Memory B cell (primary cell): ENCODE results near the gene CALM1.
A peak's percentile ranks its signal among the peaks of the same experiment; 100 is the strongest.

ENCODE experiments used
- ATAC-seq: fragments of 150-1000 bp; cut with Tn5 transposase; 2 replicates; pipeline ENCODE4 v1.10.0; 2021; ENCODE audit warnings: low read depth, mild to moderate bottlenecking, moderate library complexity
- DNase-seq, 2 donors: peaks; one replicate each; pipeline ENCODE4 v3.0.0; 2022; ENCODE audit warnings: low spot score in 2 of 2
- H3K27ac Mint-ChIP-seq: one replicate; pipeline ENCODE4 v1.8.0; 2022; ENCODE audit warnings: mild to moderate bottlenecking, moderate library complexity, mixed read lengths
- H3K27me3 Mint-ChIP-seq: one replicate; pipeline ENCODE4 v1.8.0; 2022; ENCODE audit warnings: mixed read lengths
- H3K36me3 Mint-ChIP-seq: one replicate; pipeline ENCODE4 v1.8.0; 2022; ENCODE audit warnings: mild to moderate bottlenecking, mixed read lengths
- H3K4me1 Mint-ChIP-seq: one replicate; pipeline ENCODE4 v1.8.0; 2022; ENCODE audit warnings: mixed read lengths
- H3K4me3 Mint-ChIP-seq: one replicate; pipeline ENCODE4 v1.8.0; 2022; ENCODE audit warnings: mild to moderate bottlenecking, moderate library complexity, mixed read lengths
- H3K9me3 Mint-ChIP-seq: one replicate; pipeline ENCODE4 v1.8.0; 2022; ENCODE audit warnings: mixed read lengths

The CALM1 gene

GRCh38 chr14:90375934-90376333 lies 20.9 kb upstream of the CALM1 start:
- no peaks in the 10 kb centered on the region for H3K36me3 Mint-ChIP-seq
- DNase-seq (no peak), ATAC-seq (no peak)
- no peak overlapping the region for H3K27ac Mint-ChIP-seq
- peaks cover 5% of the 10 kb centered on the region for H3K4me1 Mint-ChIP-seq
- no peaks in the 10 kb centered on the region for H3K27me3 Mint-ChIP-seq
- H3K9me3 Mint-ChIP-seq: no peaks in the 10 kb centered on the region
- no peak overlapping the region for H3K4me3 Mint-ChIP-seq

DNA sequence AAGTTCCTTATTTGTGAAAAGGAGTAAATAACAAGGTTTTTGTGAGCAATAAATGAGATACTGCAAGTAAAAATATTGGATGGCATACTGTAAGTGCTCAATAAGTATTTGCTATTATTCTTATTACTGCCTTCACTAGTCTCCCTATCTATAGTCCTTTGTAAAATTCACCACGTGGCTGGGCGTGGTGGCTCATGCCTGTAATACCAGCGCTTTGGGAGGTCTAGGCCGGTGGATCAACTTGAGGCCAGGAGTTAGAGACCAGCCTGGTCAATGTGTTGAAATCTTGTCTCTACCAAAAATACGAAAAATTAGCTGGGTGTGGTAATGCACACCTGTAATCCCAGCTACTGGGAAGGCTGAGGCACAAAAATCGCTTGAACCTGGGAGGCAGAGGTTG lies 18.6 kb upstream of the CALM1 start:
- no peaks in the 10 kb centered on the region for H3K9me3 Mint-ChIP-seq
- H3K27ac Mint-ChIP-seq: no peak overlapping the region
- H3K4me3 Mint-ChIP-seq: no peak overlapping the region
- no peaks in the 10 kb centered on the region for H3K27me3 Mint-ChIP-seq
- DNase-seq (no peak), ATAC-seq (no peak)
- H3K36me3 Mint-ChIP-seq: no peaks in the 10 kb centered on the region
- peaks cover 7% of the 10 kb centered on the region for H3K4me1 Mint-ChIP-seq

DNA sequence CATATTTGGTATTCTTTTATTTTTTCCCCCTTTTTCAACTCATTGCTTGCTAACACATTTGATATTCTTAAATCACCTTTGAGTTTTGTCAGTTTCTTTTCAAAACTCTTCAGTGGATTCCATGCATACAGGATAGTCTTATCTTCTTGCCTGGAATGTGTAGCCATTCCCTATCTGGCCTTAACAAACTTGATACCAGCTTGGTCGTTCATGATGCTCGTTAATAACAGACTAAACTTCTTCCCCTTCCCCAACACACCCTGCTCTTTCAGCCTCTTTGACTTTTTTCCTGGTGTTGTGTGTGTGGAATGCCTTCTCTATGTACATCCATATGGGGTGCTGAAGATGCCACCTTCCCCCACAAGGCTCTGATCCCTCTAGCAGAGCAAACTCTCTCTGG lies 17.7 kb upstream of the CALM1 start:
- no peak for DNase-seq
- Mint-ChIP-seq H3K27me3 (no peaks in the 10 kb centered on the region), H3K4me1 (peaks cover 8% of the 10 kb centered on the region), H3K27ac (no peak overlapping the region), H3K9me3 (no peaks in the 10 kb centered on the region), H3K36me3 (no peaks in the 10 kb centered on the region), H3K4me3 (no peak overlapping the region)
- no peak for ATAC-seq

DNA sequence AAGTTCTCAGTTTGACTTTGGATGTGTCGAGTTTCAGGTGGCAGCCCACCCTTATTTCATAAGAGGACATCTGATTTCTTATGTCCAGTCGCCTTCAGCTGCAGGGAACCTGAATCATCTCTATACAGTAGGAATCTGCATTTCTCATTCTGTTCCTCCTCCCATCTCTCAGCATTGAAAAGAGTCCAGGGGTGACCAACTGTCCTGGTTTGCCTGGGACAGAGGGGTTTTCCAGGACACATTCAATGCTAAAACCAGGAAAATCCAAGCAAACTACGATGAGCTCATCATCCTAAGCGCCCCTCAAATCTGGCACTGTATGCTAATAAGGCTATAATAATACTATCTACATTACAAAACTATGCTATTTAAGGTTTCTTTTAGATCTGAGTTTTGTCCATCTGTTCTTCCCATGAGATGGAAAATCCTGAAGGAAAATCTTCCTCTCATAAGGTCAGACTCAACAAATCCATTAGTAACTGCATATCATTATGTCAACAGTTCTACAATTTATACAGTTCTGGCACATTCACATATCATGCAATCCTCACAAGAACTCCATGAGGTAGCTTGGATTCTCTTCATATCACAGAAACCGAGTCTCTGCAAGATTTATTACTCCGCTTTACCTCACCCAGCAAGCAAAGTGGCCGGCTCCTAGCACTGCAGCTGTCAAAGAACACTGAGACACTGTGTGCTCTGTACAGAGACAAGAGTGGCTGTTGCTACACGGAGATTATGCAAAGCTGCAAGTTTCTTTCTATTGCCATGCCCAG lies 15.6 kb upstream of the CALM1 start:
- DNase-seq (no peak), ATAC-seq (no peak)
- peaks cover 11% of the 10 kb centered on the region for H3K4me1 Mint-ChIP-seq
- H3K36me3 Mint-ChIP-seq: no peaks in the 10 kb centered on the region
- H3K27ac Mint-ChIP-seq: no peak overlapping the region
- H3K4me3 Mint-ChIP-seq: no peak overlapping the region
- no peaks in the 10 kb centered on the region for H3K9me3 Mint-ChIP-seq
- H3K27me3 Mint-ChIP-seq: no peaks in the 10 kb centered on the region

DNA sequence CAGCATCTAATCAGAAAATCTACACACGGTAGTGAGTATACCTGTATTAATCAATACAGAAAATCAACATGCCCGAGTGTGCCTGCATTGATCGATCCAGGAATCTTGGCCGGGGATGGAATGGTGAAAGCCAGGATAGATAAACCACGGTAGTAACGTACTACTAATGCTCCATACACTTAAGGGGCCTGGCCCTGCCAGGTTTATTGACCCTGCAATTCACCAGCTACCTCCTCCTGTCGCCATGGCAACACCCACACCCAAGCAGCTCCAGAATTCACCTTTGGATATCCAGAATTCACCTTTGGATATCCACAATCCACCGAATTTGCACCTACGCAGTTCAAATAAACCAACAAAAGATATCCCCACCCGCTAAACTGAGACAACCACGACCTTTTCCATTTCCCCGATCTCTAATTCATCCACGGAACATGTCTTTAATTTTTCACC lies 14.8 kb upstream of the CALM1 start:
- H3K4me1 Mint-ChIP-seq: peaks cover 11% of the 10 kb centered on the region
- DNase-seq (no peak), ATAC-seq (no peak)
- H3K27ac Mint-ChIP-seq: no peak overlapping the region
- H3K4me3 Mint-ChIP-seq: no peak overlapping the region
- H3K36me3 Mint-ChIP-seq: no peaks in the 10 kb centered on the region
- no peaks in the 10 kb centered on the region for H3K9me3 Mint-ChIP-seq
- no peaks in the 10 kb centered on the region for H3K27me3 Mint-ChIP-seq

DNA sequence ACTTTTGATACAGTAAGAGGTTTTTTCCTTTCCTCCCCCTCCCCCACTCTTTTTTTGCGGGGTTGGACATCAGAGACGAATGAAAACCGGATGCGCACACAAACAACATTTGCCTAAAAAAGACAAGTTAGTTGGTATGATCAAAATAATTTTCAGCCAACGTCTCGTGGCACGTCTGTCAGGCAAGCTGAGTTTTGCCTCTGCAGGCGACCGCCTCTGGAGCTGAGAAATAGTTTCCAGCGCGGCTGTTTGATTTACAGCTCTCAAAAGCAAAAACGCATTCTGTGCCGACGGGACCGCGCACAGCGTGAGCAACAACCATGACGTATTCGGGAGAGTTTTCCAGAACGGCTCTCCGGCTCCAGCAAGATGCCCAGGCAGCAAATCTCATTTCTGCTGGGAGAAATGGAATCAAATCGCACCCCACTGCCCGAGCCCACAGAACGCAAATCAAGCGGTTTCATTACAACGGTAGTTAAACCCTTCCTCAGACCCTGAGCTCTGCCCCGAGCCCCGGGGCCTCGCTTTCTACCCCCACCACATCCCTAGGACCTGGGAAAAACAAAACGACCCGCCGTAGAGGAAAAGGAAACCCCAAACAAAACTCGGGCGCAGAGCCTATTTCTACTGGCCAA lies 14.2 kb upstream of the CALM1 start:
- Mint-ChIP-seq H3K27me3 (no peaks in the 10 kb centered on the region), H3K36me3 (no peaks in the 10 kb centered on the region), H3K4me3 (no peak overlapping the region), H3K4me1 (peaks cover 11% of the 10 kb centered on the region), H3K9me3 (no peaks in the 10 kb centered on the region), H3K27ac (no peak overlapping the region)
- ATAC-seq: peak; percentile 18
- peak in 1 of 2 donors; percentile 55 for DNase-seq

- peaks cover 11% of the 10 kb centered on the region for H3K4me1 Mint-ChIP-seq
- H3K36me3 Mint-ChIP-seq: no peaks in the 10 kb centered on the region
- no peaks in the 10 kb centered on the region for H3K9me3 Mint-ChIP-seq
- no peak overlapping the region for H3K4me3 Mint-ChIP-seq
- H3K27ac Mint-ChIP-seq: no peak overlapping the region
- ATAC-seq: peak; percentile 81
- no peaks in the 10 kb centered on the region for H3K27me3 Mint-ChIP-seq
- peak; percentile 93 to 97 for DNase-seq
Measured at GRCh38 chr14:90383126-90383730, 13.6 kb upstream of the CALM1 start.

DNA sequence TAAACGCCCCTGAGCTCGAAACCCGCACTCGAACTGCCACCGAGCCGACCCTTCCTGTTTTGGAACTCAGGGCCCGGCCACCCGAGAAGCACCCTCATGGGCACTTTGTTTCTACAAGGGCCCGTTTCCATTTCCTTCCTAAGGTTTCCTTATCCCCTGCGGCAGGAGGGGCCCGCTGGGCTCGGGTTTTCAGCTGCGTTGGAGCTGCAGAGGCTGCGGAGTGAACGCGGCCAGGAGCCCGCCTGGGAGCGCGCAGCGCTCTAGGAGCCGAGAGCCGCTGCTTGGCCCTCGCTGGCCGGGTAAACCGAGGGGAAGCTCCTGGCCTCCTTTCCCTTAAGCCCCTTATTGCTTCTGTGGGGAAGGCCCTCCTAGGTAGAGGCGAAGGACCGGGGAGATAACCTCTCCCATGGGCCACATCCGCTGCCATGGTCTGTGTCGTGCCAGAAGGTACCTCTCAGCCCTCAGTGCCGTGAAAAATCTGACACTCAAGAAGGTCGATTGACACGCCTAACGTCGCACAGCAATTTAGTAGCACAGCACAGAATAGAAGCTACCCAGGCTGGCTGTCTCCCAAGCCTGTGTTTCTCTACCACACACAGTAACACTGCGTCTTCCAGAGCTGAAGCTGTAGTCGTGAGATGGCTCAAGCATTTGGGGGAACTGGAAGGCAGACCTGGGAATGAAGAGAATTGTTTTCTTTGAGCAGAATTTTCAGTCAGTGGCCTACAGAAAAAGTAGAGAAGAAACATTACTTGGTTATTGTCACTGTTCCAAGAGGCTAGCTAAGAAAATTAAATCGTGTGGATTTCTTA lies 12.9 kb upstream of the CALM1 start:
- DNase-seq (peak in 1 of 2 donors; percentile 44), ATAC-seq (peak; percentile 6)
- Mint-ChIP-seq H3K27me3 (no peaks in the 10 kb centered on the region), H3K27ac (no peak overlapping the region), H3K36me3 (no peaks in the 10 kb centered on the region), H3K4me3 (no peak overlapping the region), H3K9me3 (no peaks in the 10 kb centered on the region), H3K4me1 (peaks cover 11% of the 10 kb centered on the region)

GRCh38 chr14:90384543-90384911 lies 12.3 kb upstream of the CALM1 start:
- H3K4me3 Mint-ChIP-seq: no peak overlapping the region
- H3K9me3 Mint-ChIP-seq: no peaks in the 10 kb centered on the region
- no peaks in the 10 kb centered on the region for H3K36me3 Mint-ChIP-seq
- ATAC-seq (no peak), DNase-seq (no peak)
- H3K27ac Mint-ChIP-seq: no peak overlapping the region
- no peaks in the 10 kb centered on the region for H3K27me3 Mint-ChIP-seq
- H3K4me1 Mint-ChIP-seq: peaks cover 8% of the 10 kb centered on the region

GRCh38 chr14:90386321-90386720 lies 10.5 kb upstream of the CALM1 start:
- Mint-ChIP-seq H3K9me3 (no peaks in the 10 kb centered on the region), H3K27me3 (no peaks in the 10 kb centered on the region), H3K36me3 (no peaks in the 10 kb centered on the region), H3K4me3 (no peak overlapping the region), H3K27ac (no peak overlapping the region), H3K4me1 (peaks cover 6% of the 10 kb centered on the region)
- DNase-seq (no peak), ATAC-seq (no peak)

DNA sequence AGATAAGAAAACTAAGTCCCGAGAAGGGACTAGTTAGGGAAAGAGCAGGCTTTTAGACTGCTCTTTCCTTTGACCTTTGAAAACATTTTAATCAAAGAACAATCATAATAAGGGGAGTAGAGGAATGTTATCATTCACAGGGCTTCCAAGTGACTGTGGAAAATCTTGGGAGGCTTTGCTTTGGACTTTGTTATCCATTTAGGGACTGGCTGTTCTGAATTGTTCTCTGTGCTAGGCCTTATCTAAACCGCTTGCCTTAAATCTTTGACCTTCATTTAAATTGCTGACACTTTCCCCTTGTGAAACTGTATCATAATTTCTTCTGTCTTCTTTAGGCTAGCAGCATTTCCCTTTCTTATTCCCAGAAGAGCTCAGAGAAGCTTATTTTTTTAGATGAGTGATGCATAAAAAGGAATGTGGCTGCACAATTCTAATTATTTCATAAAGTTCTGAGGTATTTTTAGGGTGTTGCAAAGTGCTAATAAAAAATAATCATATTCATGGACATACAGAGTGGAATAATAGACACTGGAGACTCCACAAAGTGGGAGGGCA lies 9.5 kb upstream of the CALM1 start:
- Mint-ChIP-seq H3K4me1 (peaks cover 5% of the 10 kb centered on the region), H3K9me3 (no peaks in the 10 kb centered on the region), H3K4me3 (no peak overlapping the region), H3K36me3 (no peaks in the 10 kb centered on the region), H3K27me3 (no peaks in the 10 kb centered on the region), H3K27ac (no peak overlapping the region)
- no peak for DNase-seq
- no peak for ATAC-seq

DNA sequence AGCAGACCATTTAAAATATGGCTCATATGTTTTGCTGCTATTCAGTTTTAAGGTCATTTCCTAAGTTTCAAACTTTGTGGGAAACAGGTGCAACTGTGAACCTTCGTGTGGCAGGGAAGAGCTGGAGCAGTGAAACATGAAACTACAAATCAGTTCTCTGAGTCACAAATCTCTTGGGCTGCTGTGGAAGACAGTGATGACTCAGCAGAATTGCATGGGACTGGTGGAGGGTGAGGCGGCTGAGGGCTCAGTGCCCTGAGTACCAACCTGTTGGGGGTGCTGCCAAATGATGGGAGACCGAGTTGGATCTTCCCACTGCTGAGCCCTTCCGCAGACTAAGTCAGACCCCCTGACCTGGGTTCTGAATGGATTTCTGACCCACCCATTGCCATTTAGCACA lies 8.4 kb upstream of the CALM1 start:
- ATAC-seq (no peak), DNase-seq (no peak)
- Mint-ChIP-seq H3K4me1 (peaks cover 5% of the 10 kb centered on the region), H3K4me3 (no peak overlapping the region), H3K36me3 (no peaks in the 10 kb centered on the region), H3K9me3 (no peaks in the 10 kb centered on the region), H3K27ac (no peak overlapping the region), H3K27me3 (no peaks in the 10 kb centered on the region)

GRCh38 chr14:90388982-90389381 lies 7.8 kb upstream of the CALM1 start:
- Mint-ChIP-seq H3K9me3 (no peaks in the 10 kb centered on the region), H3K27me3 (no peaks in the 10 kb centered on the region), H3K36me3 (no peaks in the 10 kb centered on the region), H3K4me1 (peaks cover 5% of the 10 kb centered on the region), H3K4me3 (no peak overlapping the region), H3K27ac (no peak overlapping the region)
- ATAC-seq (no peak), DNase-seq (no peak)

DNA sequence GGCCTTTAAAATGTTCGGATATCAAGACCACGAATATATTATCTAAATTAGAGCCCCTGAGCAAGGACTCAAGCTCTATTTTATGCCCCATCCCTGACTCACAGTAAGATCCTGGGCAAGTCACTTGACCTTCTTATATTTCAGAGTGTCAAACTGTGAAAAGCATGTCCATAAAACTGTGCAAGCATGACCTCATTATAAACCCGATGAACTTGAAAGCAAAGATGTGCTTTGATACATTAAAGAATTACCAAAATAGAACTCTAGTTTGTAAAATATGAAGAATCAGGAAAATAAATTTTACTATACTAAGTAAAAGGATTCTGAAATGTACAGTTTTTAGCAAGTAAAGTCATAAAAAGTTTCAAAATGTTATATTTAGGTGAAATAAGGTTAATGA lies 2.9 kb upstream of the CALM1 start:
- Mint-ChIP-seq H3K4me1 (peaks cover 7% of the 10 kb centered on the region), H3K36me3 (no peaks in the 10 kb centered on the region), H3K27me3 (no peaks in the 10 kb centered on the region), H3K27ac (no peak overlapping the region), H3K9me3 (no peaks in the 10 kb centered on the region), H3K4me3 (no peak overlapping the region)
- DNase-seq (no peak), ATAC-seq (no peak)
